HG02840 (cell line): ENCODE results near the gene CCDC146.

ENCODE experiments used
- ATAC-seq: cut with Tn5 transposase; IDR thresholded peaks from one replicate; pipeline ENCODE4 v1.9.1; 2021; ENCODE audit warnings: mild to moderate bottlenecking, moderate library complexity, moderate number of reproducible peaks; ENCODE audit not compliant: unreplicated experiment, low FRiP score

The CCDC146 gene

GRCh38 chr7:77282897-77283296 is 160.5 kb downstream of the CCDC146 start:
- ATAC-seq: no peak

GRCh38 chr7:77284005-77284404 is 161.6 kb downstream of the CCDC146 start:
- no peak for ATAC-seq

GRCh38 chr7:77284616-77285015 is 162.2 kb downstream of the CCDC146 start:
- ATAC-seq: no peak

GRCh38 chr7:77288676-77289320 is 166.4 kb downstream of the CCDC146 start:
- no peak for ATAC-seq

- ATAC-seq: no peak
Observed at GRCh38 chr7:77289387-77289786, 167.0 kb downstream of the CCDC146 start.

GRCh38 chr7:77290425-77290824 is 168.0 kb downstream of the CCDC146 start:
- no peak for ATAC-seq

GRCh38 chr7:77293046-77293445 is 170.6 kb downstream of the CCDC146 start:
- ATAC-seq: no peak

- ATAC-seq: no peak
Observed at GRCh38 chr7:77295549-77295948, 173.1 kb downstream of the CCDC146 start.

- no peak for ATAC-seq
Observed at GRCh38 chr7:77306231-77307067, 184.0 kb downstream of the CCDC146 start.

- no peak for ATAC-seq
Observed at GRCh38 chr7:77308792-77309191, 186.4 kb downstream of the CCDC146 start.

- no peak for ATAC-seq
Observed at GRCh38 chr7:77309714-77310220, 187.4 kb downstream of the CCDC146 start.

- no peak for ATAC-seq
Observed at GRCh38 chr7:77310982-77311381, 188.6 kb downstream of the CCDC146 start.

GRCh38 chr7:77313085-77313484 is 190.7 kb downstream of the CCDC146 start:
- no peak for ATAC-seq

GRCh38 chr7:77313876-77314480 is 191.6 kb downstream of the CCDC146 start:
- no peak for ATAC-seq

GRCh38 chr7:77315182-77315591 is 192.8 kb downstream of the CCDC146 start:
- no peak for ATAC-seq

- ATAC-seq: no peak
Observed at GRCh38 chr7:77316219-77316978, 194.0 kb downstream of the CCDC146 start.

GRCh38 chr7:77318019-77318418 is 195.6 kb downstream of the CCDC146 start:
- no peak for ATAC-seq

- no peak for ATAC-seq
Observed at GRCh38 chr7:77320137-77320536, 197.7 kb downstream of the CCDC146 start.

GRCh38 chr7:77320714-77321113 is 198.3 kb downstream of the CCDC146 start:
- ATAC-seq: no peak

GRCh38 chr7:77321300-77321699 is 198.9 kb downstream of the CCDC146 start:
- no peak for ATAC-seq

GRCh38 chr7:77326131-77326530 is 203.7 kb downstream of the CCDC146 start:
- no peak for ATAC-seq
